ENCODE results near the gene ARAP2.

The ARAP2 gene

GRCh38 chr4:36020351-36020750 lies 224.0 kb downstream of the ARAP2 start:
- H3K27ac Mint-ChIP-seq, result no peak overlapping the region
- H3K4me3 Mint-ChIP-seq, result no peak overlapping the region
- no peak for ATAC-seq
- H3K9me3 Mint-ChIP-seq, result no peaks in the 10 kb centered on the region
- H3K36me3 Mint-ChIP-seq (ENCODE audit: low read depth), result no peaks in the 10 kb centered on the region
- no peaks in the 10 kb centered on the region for H3K4me1 Mint-ChIP-seq
- DNase-seq, result no peak
- no peaks in the 10 kb centered on the region for H3K27me3 Mint-ChIP-seq
